IMR-90 (cell line): ENCODE results near the gene ACOT7. TPM values are rescaled to one million over a fixed set of nuclear protein-coding genes. Genes with fewer than 3 reads are reported as not detected.

Source experiments
- ATAC-seq: fragments of 200-7000 bp; cut with Tn5 transposase; 2 replicates; pipeline ENCODE4 v1.9.1; 2020; ENCODE audit warnings: low read depth, mild to moderate bottlenecking, moderate library complexity
- BruUV-seq: library from RNA; stranded (reverse); fragments of 400-500 nt; replicated peaks from 2 replicates; lab custom pipeline; 2021; lab: Mats Ljungman, UMichigan
- CTCF ChIA-PET: fragments of 300-600 bp; formaldehyde crosslinking; extraction: SDS; loops from one replicate; lab custom pipeline; 2021; ENCODE audit warnings: antibody characterized with exemption; lab: Yijun Ruan, JAX
- POLR2A ChIA-PET: fragments of 300-600 bp; sonication (Branson Sonifier 250); formaldehyde crosslinking; loops from one replicate; lab custom pipeline; 2022; ENCODE audit warnings: antibody characterized with exemption; ENCODE audit not compliant: unreplicated experiment; lab: Charles Lee
- DNase-seq: peaks from one replicate; pipeline ENCODE4 v3.0.0; 2013
- H2AFZ ChIP-seq: replicated peaks from 2 replicates; pipeline ENCODE3; 2013; ENCODE audit warnings: low read length, mild to moderate bottlenecking; ENCODE audit not compliant: poor library complexity
- H2AK5ac ChIP-seq: 2 replicates; pipeline ENCODE4 v1.6.1; 2013; ENCODE audit warnings: low read depth, low read length, inconsistent platforms
- H2AK9ac ChIP-seq: replicated peaks from 2 replicates; pipeline ENCODE3; 2013; ENCODE audit warnings: mild to moderate bottlenecking, low read depth, low read length, moderate library complexity; ENCODE audit not compliant: poor library complexity
- H2BK120ac ChIP-seq: 2 replicates; pipeline ENCODE4 v1.6.1; 2013; ENCODE audit warnings: low read depth, low read length, inconsistent platforms
- H2BK15ac ChIP-seq: 3 replicates; pipeline ENCODE4 v1.6.1; 2013; ENCODE audit warnings: low read depth, low read length, inconsistent platforms
- H2BK20ac ChIP-seq: 2 replicates; pipeline ENCODE4 v1.6.1; 2013; ENCODE audit warnings: low read depth, mild to moderate bottlenecking, inconsistent platforms, low read length, moderate library complexity
- H2BK5ac ChIP-seq: 2 replicates; pipeline ENCODE4 v1.6.1; 2013; ENCODE audit warnings: mild to moderate bottlenecking, low read depth, low read length, inconsistent platforms; ENCODE audit not compliant: poor library complexity, severe bottlenecking
- H3K14ac ChIP-seq: replicated peaks from 2 replicates; pipeline ENCODE4 v1.6.1; 2013; ENCODE audit warnings: low read depth, low read length, inconsistent platforms
- H3K18ac ChIP-seq: 2 replicates; pipeline ENCODE4 v1.6.1; 2013; ENCODE audit warnings: low read depth, low read length, control low read depth
- H3K23ac ChIP-seq: 2 replicates; pipeline ENCODE4 v1.6.1; 2013; ENCODE audit warnings: low read depth, low read length, inconsistent platforms
- H3K27ac ChIP-seq: 2 replicates; pipeline ENCODE4 v1.5.1; 2013; ENCODE audit warnings: mild to moderate bottlenecking, control low read depth, low read length; ENCODE audit not compliant: insufficient read depth
- H3K27me3 ChIP-seq: 2 replicates; pipeline ENCODE4 v1.6.1; 2013; ENCODE audit warnings: low read length; ENCODE audit not compliant: control insufficient read depth, insufficient read depth
- H3K36me3 ChIP-seq: 2 replicates; pipeline ENCODE4 v1.6.1; 2013; ENCODE audit warnings: low read length, mixed read lengths; ENCODE audit not compliant: control insufficient read depth, insufficient read depth
- H3K4ac ChIP-seq: 2 replicates; pipeline ENCODE4 v1.6.1; 2013; ENCODE audit warnings: low read depth, low read length, inconsistent platforms
- H3K4me1 ChIP-seq: 2 replicates; pipeline ENCODE4 v1.6.1; 2013; ENCODE audit warnings: low read length, mixed read lengths; ENCODE audit not compliant: control insufficient read depth, insufficient read depth
- H3K4me2 ChIP-seq: 2 replicates; pipeline ENCODE4 v1.6.1; 2013; ENCODE audit warnings: low read depth, mild to moderate bottlenecking, control low read depth, low read length, moderate library complexity
- H3K4me3 ChIP-seq: 2 replicates; pipeline ENCODE4 v1.5.1; 2013; ENCODE audit warnings: low read depth, mild to moderate bottlenecking, control low read depth, low read length, moderate library complexity; ENCODE audit not compliant: insufficient read depth
- H3K56ac ChIP-seq: 2 replicates; pipeline ENCODE4 v1.6.1; 2013; ENCODE audit warnings: low read length, inconsistent platforms; ENCODE audit not compliant: insufficient read depth; ENCODE audit errors: extremely low read depth
- H3K79me1 ChIP-seq, 2 experiments: 2 replicates each; pipeline ENCODE4 v1.6.1; 2013; ENCODE audit warnings: low read length in 2 of 2, inconsistent platforms in 1 of 2, low read depth in 1 of 2
- H3K9ac ChIP-seq: 2 replicates; pipeline ENCODE4 v1.6.1; 2013; ENCODE audit warnings: low read depth, low read length, control low read depth
- H3K9me1 ChIP-seq: 2 replicates; pipeline ENCODE4 v1.6.1; 2013; ENCODE audit warnings: low read length, inconsistent platforms; ENCODE audit not compliant: insufficient read depth
- H3K9me3 ChIP-seq: 2 replicates; pipeline ENCODE4 v1.6.1; 2013; ENCODE audit warnings: low read length; ENCODE audit not compliant: control insufficient read depth, insufficient read depth
- H4K20me1 ChIP-seq: 2 replicates; pipeline ENCODE4 v1.6.1; 2013; ENCODE audit warnings: low read length, inconsistent platforms; ENCODE audit not compliant: insufficient read depth
- H4K5ac ChIP-seq: 2 replicates; pipeline ENCODE4 v1.6.1; 2013; ENCODE audit warnings: mild to moderate bottlenecking, low read depth, low read length, control low read depth
- H4K8ac ChIP-seq, 2 experiments: 2 replicates each; pipeline ENCODE4 v1.6.1; 2013; ENCODE audit warnings: low read depth in 2 of 2, low read length in 2 of 2, control low read depth in 1 of 2, inconsistent platforms in 1 of 2
- H4K91ac ChIP-seq: 2 replicates; pipeline ENCODE4 v1.6.1; 2013; ENCODE audit warnings: low read depth, low read length, inconsistent platforms; ENCODE audit not compliant: insufficient read depth
- BHLHE40 ChIP-seq: fragments of 150-350 bp; IDR thresholded peaks from 2 replicates; pipeline ENCODE4 v1.6.1; 2016; ENCODE audit warnings: mild to moderate bottlenecking, low read depth, low read length
- CEBPB ChIP-seq: IDR thresholded peaks from 2 replicates; pipeline ENCODE4 v1.6.1; 2012; ENCODE audit warnings: low read depth, low read length, improper control_type of control experiment
- CTCF ChIP-seq: conservative IDR thresholded peaks from 2 replicates; pipeline ENCODE4 v1.5.1; 2012; ENCODE audit warnings: mild to moderate bottlenecking, low read depth, low read length, improper control_type of control experiment
- FOS ChIP-seq: fragments of 150-350 bp; IDR thresholded peaks from 2 replicates; pipeline ENCODE4 v1.6.1; 2016; ENCODE audit warnings: low read depth, low read length
- MAFK ChIP-seq: IDR thresholded peaks from 2 replicates; pipeline ENCODE4 v1.6.1; 2012; ENCODE audit warnings: low read depth, low read length, improper control_type of control experiment
- MXI1 ChIP-seq: IDR thresholded peaks from 2 replicates; pipeline ENCODE4 v1.6.1; 2012; ENCODE audit warnings: low read depth, mild to moderate bottlenecking, low read length, moderate library complexity, borderline replicate concordance
- POLR2A ChIP-seq: IDR thresholded peaks from 2 replicates; pipeline ENCODE4 v1.6.1; 2012; ENCODE audit warnings: mild to moderate bottlenecking, low read depth, low read length
- RAD21 ChIP-seq: IDR thresholded peaks from 2 replicates; pipeline ENCODE4 v1.6.1; 2012; ENCODE audit warnings: low read length, improper control_type of control experiment
- RCOR1 ChIP-seq: IDR thresholded peaks from 2 replicates; pipeline ENCODE4 v1.6.1; 2012; ENCODE audit warnings: mild to moderate bottlenecking, low read length, improper control_type of control experiment; ENCODE audit not compliant: insufficient replicate concordance
- RFX5 ChIP-seq: IDR thresholded peaks from 2 replicates; pipeline ENCODE4 v1.8.0; 2012; ENCODE audit warnings: low read depth, mild to moderate bottlenecking, low read length, moderate library complexity
- SMC3 ChIP-seq: fragments of 150-350 bp; IDR thresholded peaks from 2 replicates; pipeline ENCODE4 v1.6.1; 2016; ENCODE audit warnings: low read depth, mild to moderate bottlenecking, antibody characterized with exemption, low read length, moderate library complexity
- USF2 ChIP-seq: fragments of 150-350 bp; IDR thresholded peaks from 2 replicates; pipeline ENCODE4 v1.6.1; 2017; ENCODE audit warnings: mild to moderate bottlenecking, antibody characterized with exemption, low read length, low read depth
- WGBS, 2 experiments: methylation state at CpG; one replicate each; pipeline versions ENCODE4 v1.1.5 to v1.1.7; 2013; ENCODE audit warnings: missing lambda C conversion rate in 2 of 2; ENCODE audit not compliant: insufficient read length in 1 of 2; ENCODE audit errors: extremely low coverage in 2 of 2; 5-methylcytosine and 5-hydroxymethylcytosine counted together
- dilution Hi-C: fragments of 300-500 bp; cut with HindIII; formaldehyde crosslinking; loops from one replicate; pipeline ENCODE4 v1.14.3; 2018; ENCODE audit warnings: low sequenced_read_pairs; ENCODE audit not compliant: unreplicated experiment
- in situ Hi-C: fragments of 300-500 bp; cut with MboI; formaldehyde crosslinking; loops from 3 replicates; pipeline ENCODE4 v1.14.3; 2019; ENCODE audit warnings: low sequenced_read_pairs, inconsistent platforms, mixed read lengths
- intact Hi-C: fragments of 100-400 bp; cut with micrococcal nuclease; formaldehyde crosslinking; loops from 2 replicates; pipeline ENCODE4 v1.10.0; 2022
- polyA plus RNA-seq, 3 experiments: library from polyadenylated mRNA; depleted of rRNA; stranded (reverse); fragments of >200 nt; gene quantifications; 2 replicates each; pipeline ENCODE4 v1.2.3, GENCODE V29; 2012; ENCODE audit warnings: low replicate concordance in 1 of 3
- total RNA-seq: library from RNA; depleted of rRNA; stranded (reverse); fragments of >200 nt; gene quantifications from 2 replicates; pipeline ENCODE4 v1.2.3, GENCODE V29; 2012

The ACOT7 gene
- total and polyA plus RNA-seq, 2 of the 4 experiments (the other 2 are of a cell fraction), result 51.6 to 242 TPM

GRCh38 chr1:6328696-6329095 lies 64.9 kb downstream of the ACOT7 start:
- Histone ChIP-seq H2BK20ac (no peak overlapping the region), H3K14ac (no peak overlapping the region), H4K20me1 (no peaks in the 10 kb centered on the region; the same call in 1 of the 2 replicates), H2AFZ (no peak overlapping the region), H3K9me3 (no peaks in the 10 kb centered on the region), H3K4me2 (no peak overlapping the region), H3K79me1 (peaks cover 0 to 8% of the 10 kb centered on the region in 2 experiments; a peak in 2 of 4 replicates), H2AK5ac (no peak overlapping the region), H2AK9ac (no peak overlapping the region), H4K91ac (no peak overlapping the region), H3K27me3 (no peaks in the 10 kb centered on the region), H2BK120ac (no peak overlapping the region), H3K9me1 (peaks cover 8% of the 10 kb centered on the region; the same call in 1 of the 2 replicates), H3K4me3 (no peak overlapping the region), H2BK15ac (no peak overlapping the region), H3K4me1 (peaks cover 14% of the 10 kb centered on the region), H4K5ac (no peak overlapping the region), H3K18ac (no peak overlapping the region), H3K56ac (no peak overlapping the region), H2BK5ac (no peak overlapping the region), H4K8ac (no peak overlapping the region), H3K27ac (no peak overlapping the region), H3K23ac (no peak overlapping the region), H3K36me3 (peaks cover 3% of the 10 kb centered on the region; the same call in 1 of the 2 replicates), H3K9ac (no peak overlapping the region), H3K4ac (no peak overlapping the region)
- no peak for ATAC-seq
- WGBS, 2 experiments, result 63% methylated on average over 7 of the region's 12 CpGs; no CpG with 5 or more reads in 1 of the 2 experiments
- intact Hi-C loops (no loop called here), dilution Hi-C loops (no loop called here), in situ Hi-C loops (loop anchor here (25.0 kb wide), 1 partner anchor 816 kb away; no protein-coding TSS in a partner anchor)
- BruUV-seq, result no TSS peak
- no peak for DNase-seq
- ChIA-PET CTCF (no interaction called here), POLR2A (no interaction called here)
- TF ChIP-seq BHLHE40 (no peak), POLR2A (no peak), MAFK (no peak), CEBPB (no peak), RCOR1 (no peak), RAD21 (no peak), RFX5 (no peak), SMC3 (no peak), CTCF (no peak), USF2 (no peak), FOS (no peak), MXI1 (no peak)
